B cell (primary cell): ENCODE measurements around the gene DSG3. TPM values are rescaled to one million over a fixed set of nuclear protein-coding genes. Genes with fewer than 3 reads are reported as not detected.

ENCODE experiments used
- ATAC-seq: fragments of 200-7000 bp; cut with Tn5 transposase; one replicate; pipeline ENCODE4 v1.10.0; 2021; ENCODE audit warnings: low read depth, mild to moderate bottlenecking, moderate number of reproducible peaks, moderate library complexity
- CTCF ChIA-PET: fragments of 350-600 bp; sonication (Branson Sonifier 250); formaldehyde crosslinking; loops from one replicate; lab custom pipeline; 2021; ENCODE audit warnings: antibody characterized with exemption, inconsistent platforms; lab: Charles Lee
- POLR2A ChIA-PET: fragments of 350-600 bp; sonication (Branson Sonifier 250); formaldehyde crosslinking; loops from one replicate; lab custom pipeline; 2021; ENCODE audit warnings: antibody characterized with exemption; lab: Charles Lee
- DNase-seq: peaks from one replicate; pipeline ENCODE4 v3.0.0; 2013
- H2AFZ ChIP-seq: 2 replicates; pipeline ENCODE4 v1.6.1; 2012; ENCODE audit warnings: mild to moderate bottlenecking, low read depth, low read length; ENCODE audit not compliant: insufficient read depth, poor library complexity, severe bottlenecking
- H3K27ac ChIP-seq, 2 donors: 1 replicate in 1 of 2; 2 replicates in 1 of 2; pipeline ENCODE4 v1.5.1; 2012 to 2013; ENCODE audit warnings: low read length in 2 of 2, mild to moderate bottlenecking in 2 of 2, moderate library complexity in 1 of 2
- H3K27me3 ChIP-seq, 4 experiments: fragments of 200-600 bp in 1 of 4; sonication (generic) in 1 of 4; replicated peaks in 1 of 4; 1 replicate in 2 of 4; 2 replicates in 2 of 4; pipeline versions ENCODE4 v1.6.1 to v1.7.0; 2013 to 2016; ENCODE audit warnings: low read length in 3 of 4, mild to moderate bottlenecking in 2 of 4, mixed read lengths in 1 of 4, moderate library complexity in 1 of 4; ENCODE audit not compliant: insufficient read depth in 4 of 4, control insufficient read depth in 3 of 4; ENCODE audit errors: control extremely low read depth in 1 of 4
- H3K36me3 ChIP-seq, 2 experiments: replicated peaks in 1 of 2; 1 replicate in 1 of 2; 2 replicates in 1 of 2; pipeline versions ENCODE4 v1.6.1 to v1.7.1; 2013; ENCODE audit warnings: low read length in 1 of 2; ENCODE audit not compliant: insufficient read depth in 2 of 2, control insufficient read depth in 1 of 2; ENCODE audit errors: control extremely low read depth in 1 of 2, extremely low read depth in 1 of 2
- H3K4me1 ChIP-seq, 2 donors: fragments of 200-600 bp in 1 of 2; sonication (generic) in 1 of 2; 1 replicate in 1 of 2; 2 replicates in 1 of 2; pipeline versions ENCODE4 v1.5.1 to v1.6.1; 2013 to 2017; ENCODE audit warnings: low read length in 2 of 2; ENCODE audit not compliant: control insufficient read depth in 2 of 2, insufficient read depth in 2 of 2
- H3K4me2 ChIP-seq: replicated peaks from 2 replicates; pipeline ENCODE3; 2012; ENCODE audit warnings: mild to moderate bottlenecking, low read depth, low read length; ENCODE audit not compliant: poor library complexity, severe bottlenecking
- H3K4me3 ChIP-seq, 5 experiments: fragments of 200-600 bp in 1 of 5; sonication (generic) in 1 of 5; 1 replicate in 3 of 5; 2 replicates in 2 of 5; pipeline versions ENCODE4 v1.5.1 to v1.7.0; 2011 to 2016; ENCODE audit warnings: low read length in 4 of 5, mild to moderate bottlenecking in 4 of 5, low read depth in 2 of 5, control low read depth in 1 of 5, moderate library complexity in 1 of 5; ENCODE audit not compliant: insufficient read depth in 1 of 5; ENCODE audit errors: control extremely low read depth in 1 of 5, extremely low read depth in 1 of 5
- H3K79me2 ChIP-seq: fragments of 200-600 bp; sonication (generic); one replicate; pipeline ENCODE4 v1.6.0; 2016; ENCODE audit warnings: low read length; ENCODE audit not compliant: control insufficient read depth, insufficient read depth
- H3K9ac ChIP-seq: fragments of 200-600 bp; sonication (generic); 2 replicates; pipeline ENCODE4 v1.6.1; 2017; ENCODE audit warnings: mild to moderate bottlenecking, low read length, moderate library complexity
- H3K9me3 ChIP-seq, 3 donors: one replicate each; pipeline versions ENCODE4 v1.6.1 to v1.7.1; 2013; ENCODE audit warnings: low read length in 2 of 3; ENCODE audit not compliant: control insufficient read depth in 2 of 3, insufficient read depth in 1 of 3; ENCODE audit errors: control extremely low read depth in 1 of 3
- H4K20me1 ChIP-seq: 2 replicates; pipeline ENCODE4 v1.6.0; 2012; ENCODE audit warnings: mild to moderate bottlenecking, low read length; ENCODE audit not compliant: insufficient read depth, control insufficient read depth, poor library complexity, severe bottlenecking
- H3K27ac Mint-ChIP-seq: one replicate; pipeline ENCODE4 v1.8.0; 2021; ENCODE audit warnings: mixed read lengths
- H3K27me3 Mint-ChIP-seq: one replicate; pipeline ENCODE4 v1.8.0; 2021; ENCODE audit warnings: mixed read lengths
- H3K4me1 Mint-ChIP-seq: one replicate; pipeline ENCODE4 v1.8.0; 2021; ENCODE audit warnings: mixed read lengths
- H3K4me3 Mint-ChIP-seq: one replicate; pipeline ENCODE4 v1.8.0; 2021; ENCODE audit warnings: mixed read lengths
- H3K9me3 Mint-ChIP-seq: one replicate; pipeline ENCODE4 v1.8.0; 2022; ENCODE audit warnings: mixed read lengths; ENCODE audit not compliant: insufficient read depth
- EZH2 ChIP-seq: IDR thresholded peaks from 2 replicates; pipeline ENCODE4 v1.6.1; 2012; ENCODE audit warnings: borderline replicate concordance, low read depth, mild to moderate bottlenecking, moderate library complexity, low read length; ENCODE audit not compliant: insufficient read depth, poor library complexity, severe bottlenecking
- WGBS: methylation state at CpG from one replicate; pipeline ENCODE4 v1.1.5; 2013; ENCODE audit warnings: missing lambda C conversion rate; ENCODE audit not compliant: insufficient coverage; 5-methylcytosine and 5-hydroxymethylcytosine counted together
- intact Hi-C: fragments of 100-400 bp; cut with micrococcal nuclease; formaldehyde crosslinking; loops from one replicate; pipeline ENCODE4 v1.10.0; 2022
- polyA plus RNA-seq: library from polyadenylated mRNA; depleted of rRNA; stranded (reverse); fragments of >200 nt; gene quantifications from 2 replicates; pipeline ENCODE4 v1.2.3, GENCODE V29; 2012
- total RNA-seq, 2 donors: library from RNA; stranded (reverse); fragments of 120-200 nt in 1 of 2; gene quantifications; 1 replicate in 1 of 2; 2 replicates in 1 of 2; pipeline versions ENCODE4 v1.2.3 to v1.2.4, GENCODE V29; 2013 to 2022
- TF ChIP-seq, protein P1 (sequence below): fragments of 200-600 bp; IDR thresholded peaks from one replicate; pipeline ENCODE4 v1.8.0; 2022; ENCODE audit warnings: antibody characterized with exemption, mild to moderate bottlenecking

DSG3 gene
- total and polyA plus RNA-seq, 2 donors (not counting 1 experiment from before 2014, with no cell fraction given): not detected

DNA sequence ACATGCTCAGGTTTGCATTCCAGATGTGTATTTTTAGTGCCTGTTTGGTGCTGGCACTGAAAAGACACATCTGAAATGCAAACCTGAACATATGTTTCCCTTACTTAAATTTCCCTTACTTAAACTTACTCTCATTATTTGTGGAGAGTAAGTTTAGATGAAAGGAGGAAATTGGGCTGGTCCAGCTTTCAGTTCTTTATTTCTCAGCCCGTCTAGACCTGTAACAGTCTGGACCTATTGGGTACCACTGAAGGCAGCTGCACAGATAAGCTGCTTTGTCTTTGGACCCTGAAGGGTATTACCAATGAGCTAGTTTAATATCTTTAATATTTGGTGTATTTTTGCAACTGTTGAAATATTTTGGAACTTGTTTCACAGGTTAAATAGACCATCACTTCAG lies 17.0 kb upstream of the DSG3 start:
- no peaks in the 10 kb centered on the region for H3K4me1 Mint-ChIP-seq

DNA sequence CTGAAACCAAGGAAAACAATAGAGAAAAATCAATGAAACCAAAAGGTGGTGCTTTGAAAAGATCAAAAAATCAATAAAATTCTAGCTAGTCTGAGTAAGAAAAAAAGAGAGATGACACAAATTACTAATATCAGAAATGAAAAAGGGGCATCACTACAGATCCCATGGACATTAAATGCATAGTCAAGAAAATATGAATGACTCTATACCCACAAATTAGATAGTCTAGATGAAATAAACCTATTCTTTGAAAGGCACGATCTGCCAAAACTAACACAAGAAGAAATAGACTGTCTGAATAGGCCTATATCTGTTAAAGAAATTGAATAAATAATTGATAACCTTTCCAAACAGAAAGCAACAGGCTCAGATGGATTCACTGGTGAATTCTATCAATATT lies 15.2 kb upstream of the DSG3 start:
- Mint-ChIP-seq H3K27ac (no peak overlapping the region), H3K9me3 (peaks cover 2% of the 10 kb centered on the region), H3K4me1 (no peaks in the 10 kb centered on the region), H3K27me3 (no peaks in the 10 kb centered on the region), H3K4me3 (no peak overlapping the region)
- CTCF ChIA-PET: no interaction called here
- Histone ChIP-seq H3K4me2 (no peak overlapping the region), H2AFZ (no peak overlapping the region), H3K27ac (no peak overlapping the region), H4K20me1 (no peaks in the 10 kb centered on the region), H3K9me3 (no peaks in the 10 kb centered on the region), H3K9ac (no peak overlapping the region), H3K36me3 (no peaks in the 10 kb centered on the region), H3K79me2 (no peaks in the 10 kb centered on the region), H3K4me1 (no peaks in the 10 kb centered on the region), H3K27me3 (no peaks in the 10 kb centered on the region), H3K4me3 (no peak overlapping the region)
- no peak for DNase-seq
- TF ChIP-seq, protein P1, sequence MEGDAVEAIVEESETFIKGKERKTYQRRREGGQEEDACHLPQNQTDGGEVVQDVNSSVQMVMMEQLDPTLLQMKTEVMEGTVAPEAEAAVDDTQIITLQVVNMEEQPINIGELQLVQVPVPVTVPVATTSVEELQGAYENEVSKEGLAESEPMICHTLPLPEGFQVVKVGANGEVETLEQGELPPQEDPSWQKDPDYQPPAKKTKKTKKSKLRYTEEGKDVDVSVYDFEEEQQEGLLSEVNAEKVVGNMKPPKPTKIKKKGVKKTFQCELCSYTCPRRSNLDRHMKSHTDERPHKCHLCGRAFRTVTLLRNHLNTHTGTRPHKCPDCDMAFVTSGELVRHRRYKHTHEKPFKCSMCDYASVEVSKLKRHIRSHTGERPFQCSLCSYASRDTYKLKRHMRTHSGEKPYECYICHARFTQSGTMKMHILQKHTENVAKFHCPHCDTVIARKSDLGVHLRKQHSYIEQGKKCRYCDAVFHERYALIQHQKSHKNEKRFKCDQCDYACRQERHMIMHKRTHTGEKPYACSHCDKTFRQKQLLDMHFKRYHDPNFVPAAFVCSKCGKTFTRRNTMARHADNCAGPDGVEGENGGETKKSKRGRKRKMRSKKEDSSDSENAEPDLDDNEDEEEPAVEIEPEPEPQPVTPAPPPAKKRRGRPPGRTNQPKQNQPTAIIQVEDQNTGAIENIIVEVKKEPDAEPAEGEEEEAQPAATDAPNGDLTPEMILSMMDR: no peak
- no peak for TF ChIP-seq EZH2
- no CpG with 5 or more reads among the region's 1 CpG for WGBS
- POLR2A ChIA-PET: no interaction called here
- intact Hi-C loops: no loop called here
- no peak for ATAC-seq

More for the DNA sequence above, 17.0 kb upstream of the DSG3 start:
- no peak overlapping the region for H3K27ac Mint-ChIP-seq
- Histone ChIP-seq H3K4me1 (no peaks in the 10 kb centered on the region), H3K36me3 (no peaks in the 10 kb centered on the region), H2AFZ (no peak overlapping the region), H3K4me2 (no peak overlapping the region), H3K4me3 (no peak overlapping the region), H3K79me2 (no peaks in the 10 kb centered on the region), H3K9ac (no peak overlapping the region), H3K9me3 (no peaks in the 10 kb centered on the region), H3K27ac (no peak overlapping the region), H3K27me3 (no peaks in the 10 kb centered on the region), H4K20me1 (no peaks in the 10 kb centered on the region)
- ChIA-PET CTCF (no interaction called here), POLR2A (no interaction called here)
- no peak overlapping the region for H3K4me3 Mint-ChIP-seq
- TF ChIP-seq, protein P1: no peak
- no peak for TF ChIP-seq EZH2
- WGBS: 22% methylated on average over 1 of the region's 1 CpG
- DNase-seq: no peak
- ATAC-seq: no peak
- intact Hi-C loops: no loop called here
- no peaks in the 10 kb centered on the region for H3K27me3 Mint-ChIP-seq
- peaks cover 2% of the 10 kb centered on the region for H3K9me3 Mint-ChIP-seq
